NT2/D1 (cell line): ENCODE measurements around the gene SEM1.

Experiments
- DNase-seq: peaks from one replicate; pipeline ENCODE4 v3.0.0-alpha.2; 2011; ENCODE audit warnings: low read depth, low spot score
- H3K27me3 ChIP-seq: 2 replicates; pipeline ENCODE4 v1.6.0; 2011; ENCODE audit warnings: mild to moderate bottlenecking; ENCODE audit not compliant: insufficient read length, insufficient read depth
- H3K36me3 ChIP-seq: 2 replicates; pipeline ENCODE4 v1.6.1; 2011; ENCODE audit warnings: mild to moderate bottlenecking, low read length, mixed read lengths; ENCODE audit not compliant: insufficient read depth, insufficient read length
- H3K4me1 ChIP-seq: 2 replicates; pipeline ENCODE4 v1.5.1; 2011; ENCODE audit not compliant: insufficient read depth, insufficient read length
- H3K4me3 ChIP-seq: 2 replicates; pipeline ENCODE4 v1.5.1; 2011; ENCODE audit warnings: low read depth; ENCODE audit not compliant: insufficient read length
- H3K9ac ChIP-seq: 2 replicates; pipeline ENCODE4 v1.6.0; 2011; ENCODE audit warnings: low read depth; ENCODE audit not compliant: insufficient read length
- H3K9me3 ChIP-seq: 2 replicates; pipeline ENCODE4 v1.5.1; 2011; ENCODE audit warnings: mild to moderate bottlenecking, low read length; ENCODE audit not compliant: insufficient read depth
- SUZ12 ChIP-seq: IDR thresholded peaks from 2 replicates; pipeline ENCODE4 v1.6.1; 2011; ENCODE audit not compliant: insufficient read length, insufficient read depth; ENCODE audit errors: extremely low read depth
- YY1 ChIP-seq: IDR thresholded peaks from 2 replicates; pipeline ENCODE4 v1.6.1; 2011; ENCODE audit not compliant: insufficient read length, insufficient read depth
- ZNF274 ChIP-seq: IDR thresholded peaks from 2 replicates; pipeline ENCODE4 v1.6.1; 2011; ENCODE audit warnings: mild to moderate bottlenecking, low read depth, low read length

SEM1 gene

DNA sequence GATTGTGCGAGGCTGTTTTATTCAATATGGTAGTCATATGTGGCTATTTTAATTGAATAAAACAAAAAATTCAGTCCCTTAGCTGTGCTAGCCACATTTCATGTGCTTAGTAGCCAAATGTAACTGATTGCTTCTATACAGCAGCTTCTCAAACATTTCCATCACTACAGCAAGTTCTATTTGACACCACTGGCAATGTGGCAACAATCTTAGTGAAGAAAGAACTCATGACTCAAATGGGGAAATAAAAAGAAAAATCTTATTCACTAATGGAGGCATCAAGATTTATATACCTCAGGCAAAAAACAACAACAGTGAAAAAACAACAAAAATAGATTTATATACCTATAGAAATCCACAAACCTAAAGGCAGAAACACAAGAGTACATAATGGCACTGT, 17.9 kb downstream of the SEM1 start:
- peaks cover 24% of the 10 kb centered on the region for H3K36me3 ChIP-seq

DNA sequence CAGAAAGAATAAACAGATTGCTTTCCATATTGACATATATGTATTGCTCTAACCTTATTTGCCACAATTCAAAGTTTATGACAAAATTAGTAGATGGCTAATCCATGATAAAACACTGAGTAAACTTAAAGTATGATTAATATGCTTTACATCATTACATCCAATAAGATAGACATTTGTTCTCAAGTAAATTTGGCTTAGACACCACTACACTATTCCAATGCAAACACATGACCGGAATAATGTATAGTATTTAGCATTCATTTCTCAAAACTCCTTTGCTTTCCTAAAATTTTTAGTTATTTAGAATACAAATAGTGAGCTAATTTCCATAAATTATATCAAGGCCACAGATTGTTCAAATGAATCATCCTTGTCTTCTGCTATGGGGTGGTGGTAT, 20.2 kb downstream of the SEM1 start:
- no peaks in the 10 kb centered on the region for H3K4me1 ChIP-seq
- no peaks in the 10 kb centered on the region for H3K27me3 ChIP-seq
- H3K4me3 ChIP-seq, result no peak overlapping the region
- no peak for TF ChIP-seq YY1
- no peak for TF ChIP-seq SUZ12
- TF ChIP-seq ZNF274, result no peak
- H3K36me3 ChIP-seq, result peaks cover 22% of the 10 kb centered on the region
- H3K9ac ChIP-seq, result no peak overlapping the region
- DNase-seq, result no peak
- no peaks in the 10 kb centered on the region for H3K9me3 ChIP-seq

More for the DNA sequence above, 17.9 kb downstream of the SEM1 start:
- no peak for DNase-seq
- Histone ChIP-seq H3K4me1 (no peaks in the 10 kb centered on the region), H3K27me3 (no peaks in the 10 kb centered on the region), H3K9ac (no peak overlapping the region), H3K9me3 (no peaks in the 10 kb centered on the region), H3K4me3 (no peak overlapping the region)
- TF ChIP-seq YY1, result no peak
- no peak for TF ChIP-seq ZNF274
- TF ChIP-seq SUZ12, result no peak

DNA sequence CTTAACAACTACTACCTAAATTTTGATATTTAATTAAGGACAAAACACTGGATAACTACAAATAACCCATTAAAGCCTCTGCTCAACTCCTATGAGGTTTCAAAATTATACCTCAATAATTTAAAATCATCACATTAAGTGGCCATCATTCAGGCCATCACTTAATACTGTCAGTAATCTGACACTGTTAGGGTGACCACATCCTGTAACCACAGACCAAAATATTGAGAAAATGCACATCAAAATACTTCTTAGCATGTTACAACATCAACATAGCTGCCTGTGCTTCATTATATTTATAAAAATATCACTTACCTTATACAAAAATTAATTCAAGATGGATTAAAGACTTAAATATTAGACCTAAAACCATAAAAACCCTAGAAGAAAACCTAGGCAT, 23.3 kb downstream of the SEM1 start:
- DNase-seq, result no peak
- no peak overlapping the region for H3K4me3 ChIP-seq
- no peaks in the 10 kb centered on the region for H3K9me3 ChIP-seq
- H3K36me3 ChIP-seq, result peaks cover 12% of the 10 kb centered on the region
- TF ChIP-seq YY1, result no peak
- TF ChIP-seq SUZ12, result no peak
- TF ChIP-seq ZNF274, result no peak
- H3K9ac ChIP-seq, result no peak overlapping the region
- no peaks in the 10 kb centered on the region for H3K4me1 ChIP-seq
- no peaks in the 10 kb centered on the region for H3K27me3 ChIP-seq

DNA sequence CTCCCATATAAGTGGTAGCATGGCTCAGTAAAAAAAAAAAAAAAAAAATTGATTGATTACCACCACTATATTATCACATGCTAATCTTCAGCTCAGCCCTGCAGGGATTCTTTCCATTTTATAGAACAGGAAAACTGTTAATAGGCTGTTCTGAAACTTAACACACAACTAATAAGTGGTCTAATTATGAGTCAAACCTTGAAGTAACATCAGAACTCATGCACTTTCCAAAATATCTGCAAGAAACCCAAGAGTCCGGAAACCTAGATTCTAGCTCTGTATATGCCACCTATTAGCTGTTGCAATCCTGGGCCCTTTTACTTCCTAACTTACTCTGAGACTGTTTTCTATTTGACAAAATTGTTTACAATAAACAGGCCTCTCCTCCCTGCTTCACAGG, 23.9 kb downstream of the SEM1 start:
- peaks cover 12% of the 10 kb centered on the region for H3K36me3 ChIP-seq
- no peaks in the 10 kb centered on the region for H3K9me3 ChIP-seq
- H3K4me1 ChIP-seq, result no peaks in the 10 kb centered on the region
- no peak for DNase-seq
- no peaks in the 10 kb centered on the region for H3K27me3 ChIP-seq
- TF ChIP-seq SUZ12 (no peak), YY1 (no peak), ZNF274 (no peak)
- H3K9ac ChIP-seq, result no peak overlapping the region
- no peak overlapping the region for H3K4me3 ChIP-seq

DNA sequence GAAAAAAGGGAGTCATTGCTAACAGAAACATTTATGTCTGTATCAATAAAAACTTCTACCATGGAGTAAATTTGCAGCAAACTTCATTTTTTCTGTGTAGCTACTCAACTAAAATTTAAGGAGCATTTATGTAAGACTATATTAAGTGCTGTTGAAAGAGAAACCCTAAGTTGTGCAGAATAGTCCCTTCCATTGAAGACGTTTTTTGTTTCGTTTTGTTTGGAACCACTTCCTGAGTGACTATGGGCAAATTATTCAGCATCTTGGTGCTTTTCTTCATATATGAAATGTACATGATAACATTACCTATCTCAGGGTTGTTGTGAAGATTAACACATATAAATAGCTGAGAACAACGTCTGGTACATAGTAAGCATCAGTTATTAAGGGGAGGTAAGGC, 24.3 kb downstream of the SEM1 start:
- H3K4me1 ChIP-seq, result no peaks in the 10 kb centered on the region
- H3K27me3 ChIP-seq, result no peaks in the 10 kb centered on the region
- H3K9me3 ChIP-seq, result no peaks in the 10 kb centered on the region
- no peak overlapping the region for H3K4me3 ChIP-seq
- DNase-seq, result no peak
- H3K9ac ChIP-seq, result no peak overlapping the region
- TF ChIP-seq SUZ12, result no peak
- no peak for TF ChIP-seq ZNF274
- no peak for TF ChIP-seq YY1
- H3K36me3 ChIP-seq, result peaks cover 12% of the 10 kb centered on the region

DNA sequence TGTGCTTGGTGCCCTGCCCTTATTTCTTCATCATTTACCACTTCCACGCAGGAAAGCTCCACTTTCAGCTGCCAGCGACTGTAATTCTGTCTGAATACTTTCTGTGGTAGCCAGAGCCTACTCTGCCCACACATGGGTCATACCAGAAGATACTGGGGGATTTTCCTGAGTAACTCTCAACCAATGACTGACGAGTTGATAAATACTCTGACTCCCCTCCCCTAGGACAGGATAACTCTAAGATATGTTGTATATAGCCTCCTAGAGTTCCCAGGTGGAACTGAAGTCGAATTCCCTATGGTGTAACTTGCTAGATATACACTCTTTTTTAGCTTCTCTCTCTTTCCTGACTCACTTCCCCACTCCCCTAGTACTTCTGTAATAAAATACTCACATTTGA, 29.8 kb downstream of the SEM1 start:
- no peaks in the 10 kb centered on the region for H3K9me3 ChIP-seq
- no peak for TF ChIP-seq YY1
- no peak for TF ChIP-seq SUZ12
- TF ChIP-seq ZNF274, result no peak
- no peak overlapping the region for H3K9ac ChIP-seq
- no peaks in the 10 kb centered on the region for H3K4me1 ChIP-seq
- DNase-seq, result no peak
- no peak overlapping the region for H3K4me3 ChIP-seq
- H3K36me3 ChIP-seq, result no peaks in the 10 kb centered on the region
- H3K27me3 ChIP-seq, result no peaks in the 10 kb centered on the region

DNA sequence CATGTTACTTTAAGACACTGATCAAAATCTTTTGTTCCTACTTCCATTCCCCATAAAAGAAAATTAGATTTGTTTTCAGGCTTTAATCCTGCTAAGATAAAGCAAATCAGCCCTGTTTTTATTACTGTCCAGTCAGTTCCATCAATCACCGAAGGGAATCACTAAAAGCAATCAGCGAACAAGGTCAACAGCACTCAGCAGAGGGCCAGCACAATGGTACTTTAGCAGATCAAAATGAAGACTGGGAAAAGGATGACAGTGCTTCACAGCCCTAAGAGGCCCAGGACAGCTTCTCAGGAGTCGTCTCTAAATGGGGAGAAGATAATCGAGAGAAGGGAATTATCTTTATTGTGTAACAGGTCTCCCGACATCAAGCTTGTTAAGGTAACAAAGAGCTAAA, 32.7 kb downstream of the SEM1 start:
- no peaks in the 10 kb centered on the region for H3K9me3 ChIP-seq
- no peak for DNase-seq
- no peaks in the 10 kb centered on the region for H3K27me3 ChIP-seq
- H3K4me1 ChIP-seq, result no peaks in the 10 kb centered on the region
- H3K9ac ChIP-seq, result no peak overlapping the region
- H3K36me3 ChIP-seq, result peaks cover 13% of the 10 kb centered on the region
- no peak overlapping the region for H3K4me3 ChIP-seq
- TF ChIP-seq SUZ12 (no peak), YY1 (no peak), ZNF274 (no peak)

DNA sequence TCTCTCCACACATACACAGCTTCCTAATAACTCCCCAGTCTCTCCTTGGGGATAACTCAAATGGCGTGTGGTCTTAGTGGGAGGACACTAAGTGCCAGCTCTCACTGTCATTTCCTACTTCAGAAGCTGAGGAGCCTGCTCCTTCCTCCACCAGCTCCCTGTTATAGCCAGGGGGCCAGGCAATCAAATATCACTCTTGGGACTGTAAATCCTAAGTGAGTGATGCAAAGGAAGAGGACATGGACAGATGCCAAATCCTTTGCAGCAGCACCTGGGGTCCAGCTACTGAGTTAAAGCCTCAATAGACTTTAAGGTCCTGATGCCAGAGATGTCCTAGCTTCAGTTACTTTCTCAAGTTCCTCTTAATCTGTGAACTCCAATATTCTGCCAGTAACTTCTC, 34.1 kb downstream of the SEM1 start:
- DNase-seq, result no peak
- no peak for TF ChIP-seq YY1
- TF ChIP-seq SUZ12, result no peak
- TF ChIP-seq ZNF274, result no peak

More for the DNA sequence above, 34.1 kb downstream of the SEM1 start:
- H3K36me3 ChIP-seq, result peaks cover 13% of the 10 kb centered on the region
- no peaks in the 10 kb centered on the region for H3K27me3 ChIP-seq
- no peak overlapping the region for H3K4me3 ChIP-seq
- H3K9me3 ChIP-seq, result no peaks in the 10 kb centered on the region
- no peaks in the 10 kb centered on the region for H3K4me1 ChIP-seq
- no peak overlapping the region for H3K9ac ChIP-seq
